HS-27A (cell line): ENCODE data around the gene RADIL.
A peak's percentile ranks its signal among the peaks of the same experiment; 100 is the strongest.

Experiments used
- DNase-seq: peaks from one replicate; pipeline ENCODE4 v3.0.0-alpha.2; 2012; ENCODE audit warnings: low read depth, missing footprints

RADIL gene

DNA sequence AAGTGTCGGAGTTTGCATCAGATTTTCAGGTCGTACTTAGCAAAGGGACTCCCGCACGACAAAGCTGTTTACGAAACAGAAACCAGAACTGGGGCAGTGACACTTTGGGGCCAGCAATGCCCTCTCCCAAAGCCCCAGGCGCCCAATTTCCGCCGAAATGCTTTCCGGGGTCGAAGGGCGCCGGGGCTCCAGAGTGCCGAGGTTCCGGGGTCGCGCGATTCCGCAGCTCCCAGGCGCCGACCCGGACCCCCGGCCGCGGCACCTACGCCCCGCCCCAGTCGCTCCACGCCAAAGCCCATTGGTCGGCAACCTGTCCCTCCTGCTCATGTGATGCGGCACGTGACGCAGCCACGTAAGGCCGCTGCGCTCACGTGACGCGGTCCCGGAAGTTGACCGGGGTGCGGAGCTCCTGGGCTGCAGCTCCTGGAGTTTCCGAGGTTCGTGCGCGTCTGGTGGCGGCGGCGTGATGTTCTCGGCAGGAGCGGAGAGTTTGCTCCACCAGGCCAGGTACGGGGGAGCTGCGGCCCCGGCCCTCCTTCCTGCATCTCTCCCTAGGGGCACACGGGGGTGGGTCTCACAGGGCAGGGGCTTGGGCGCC is 108.2 kb downstream of the RADIL start, which contains the start of gene AP5Z1:
TSS of gene AP5Z1 (plus strand) at position 374 of the 598 bp plus-strand sequence. CDS start at position 467, 93 bp downstream.
- DNase-seq: peak; percentile 55

DNA sequence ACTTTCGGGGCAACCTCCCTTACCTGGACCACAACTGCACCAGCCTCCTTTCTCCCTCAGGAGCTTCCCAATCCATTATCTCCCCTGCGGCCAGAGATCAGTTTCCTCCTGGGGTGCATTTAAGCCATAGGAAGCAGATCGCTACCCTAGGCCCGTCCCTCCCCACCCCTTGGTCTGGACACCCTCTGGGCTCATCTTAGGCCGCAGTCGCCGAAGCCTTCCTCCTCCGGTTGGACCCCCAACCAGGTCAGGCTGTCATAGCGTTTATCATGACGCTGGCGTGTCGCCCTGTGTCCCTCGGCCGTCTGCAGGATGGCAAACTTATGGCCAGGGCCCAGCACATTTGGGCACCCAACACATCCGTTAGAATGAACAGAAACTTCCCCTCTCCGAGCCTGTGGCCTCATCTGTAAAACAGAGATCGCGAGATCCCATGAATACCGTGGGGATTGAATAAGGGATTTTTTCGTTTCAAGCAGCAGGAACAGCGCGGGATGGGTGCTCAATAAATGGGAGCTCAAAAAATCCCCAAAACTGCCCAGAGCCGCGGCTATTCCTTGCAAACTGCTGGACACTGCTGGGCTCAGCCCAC is 108.8 kb downstream of the RADIL start:
- DNase-seq: no peak

DNA sequence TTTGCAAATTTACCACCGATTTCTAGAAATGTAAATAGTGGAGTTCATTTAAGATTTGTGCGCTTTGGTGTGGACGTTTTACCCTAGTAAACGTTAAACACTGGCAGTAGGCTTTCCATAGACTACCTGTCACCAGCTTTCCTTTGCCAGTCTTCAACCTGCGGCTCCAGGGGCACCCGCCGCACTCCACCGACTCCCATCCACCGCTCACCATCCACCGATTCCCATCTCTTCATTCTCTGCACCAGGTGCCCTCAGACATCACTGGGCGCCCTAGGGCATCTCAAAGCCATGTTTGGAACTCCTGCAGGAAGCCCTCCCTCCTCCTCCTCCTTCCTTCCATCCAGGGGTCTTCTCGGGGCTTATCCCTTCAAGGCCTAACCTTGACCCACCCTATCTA is 109.5 kb downstream of the RADIL start:
- no peak for DNase-seq

DNA sequence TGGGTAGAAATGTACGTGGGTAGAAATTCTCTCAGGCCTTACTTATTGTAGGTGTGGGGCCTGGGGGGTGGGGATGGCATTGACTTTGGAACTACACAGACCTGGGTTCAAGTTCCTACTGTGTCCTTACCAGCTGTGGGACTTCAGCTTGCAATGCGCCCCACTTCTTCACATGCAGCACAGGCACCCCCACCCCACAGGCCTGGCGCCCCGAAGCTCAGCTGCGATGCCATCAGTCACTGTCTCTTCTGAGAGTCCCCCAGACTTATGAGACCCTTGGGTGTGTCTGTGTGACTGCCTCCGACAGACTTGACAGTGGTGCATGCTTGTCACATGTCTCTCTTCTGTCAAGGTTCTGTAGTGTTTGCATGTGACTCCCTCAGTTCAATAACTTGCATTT is 111.2 kb downstream of the RADIL start:
- no peak for DNase-seq

DNA sequence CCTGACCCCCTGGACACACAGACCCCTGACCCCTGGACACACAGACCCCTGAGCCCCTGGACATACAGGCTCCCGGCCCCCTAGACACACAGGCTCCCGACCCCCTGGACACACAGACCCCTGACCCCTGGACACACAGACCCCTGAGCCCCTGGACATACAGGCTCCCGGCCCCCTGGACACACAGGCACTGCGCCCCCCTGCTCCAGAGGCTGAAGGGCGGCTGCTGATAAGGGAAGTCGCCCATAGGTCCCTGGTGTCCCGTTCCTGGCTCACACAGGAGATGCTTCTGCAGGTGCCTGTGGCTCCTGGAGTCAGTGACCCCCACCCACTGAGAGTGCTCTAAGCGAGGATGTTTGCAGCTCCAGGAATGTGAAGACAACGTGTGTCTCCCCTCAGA is 111.8 kb downstream of the RADIL start:
- DNase-seq: no peak

DNA sequence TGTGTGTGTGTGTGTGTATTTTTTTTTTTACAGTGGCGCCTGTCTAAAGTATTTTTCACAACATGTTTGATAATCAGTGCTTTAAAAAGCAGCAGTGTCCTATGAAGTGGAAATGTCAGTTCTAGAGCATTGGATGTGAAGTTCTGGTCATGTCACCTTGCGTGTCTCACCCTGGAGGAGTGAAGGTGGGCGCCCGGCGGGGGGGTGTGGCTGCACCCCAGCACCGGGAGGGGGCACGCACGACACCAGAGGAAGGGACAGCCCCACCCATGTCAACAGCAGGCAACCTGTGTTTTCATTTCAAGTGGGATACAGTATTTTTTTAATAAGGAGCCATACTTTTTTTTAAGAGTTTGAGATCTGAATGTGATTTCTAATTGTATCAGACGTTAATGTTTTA is 112.6 kb downstream of the RADIL start:
- DNase-seq: no peak

DNA sequence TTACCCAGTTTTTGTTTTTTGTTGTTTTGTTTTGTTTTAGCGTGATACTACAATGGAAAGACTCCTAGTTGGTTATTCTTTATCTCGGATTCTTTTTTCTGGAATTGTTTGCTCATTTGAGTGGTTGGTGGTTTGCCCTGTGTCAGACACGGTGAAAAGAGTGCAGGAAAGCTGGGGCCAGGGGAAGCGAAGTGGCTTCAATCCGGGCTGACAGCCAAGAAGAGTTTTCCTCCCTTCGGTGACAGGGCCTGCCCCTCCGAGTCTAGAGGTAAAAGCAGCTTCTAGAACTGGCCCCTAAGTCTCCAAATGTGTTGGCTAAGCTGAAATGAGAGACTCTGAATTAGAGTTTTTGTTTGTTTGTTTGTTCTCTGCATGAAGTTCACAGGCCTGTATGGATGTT is 113.8 kb downstream of the RADIL start:
- no peak for DNase-seq

DNA sequence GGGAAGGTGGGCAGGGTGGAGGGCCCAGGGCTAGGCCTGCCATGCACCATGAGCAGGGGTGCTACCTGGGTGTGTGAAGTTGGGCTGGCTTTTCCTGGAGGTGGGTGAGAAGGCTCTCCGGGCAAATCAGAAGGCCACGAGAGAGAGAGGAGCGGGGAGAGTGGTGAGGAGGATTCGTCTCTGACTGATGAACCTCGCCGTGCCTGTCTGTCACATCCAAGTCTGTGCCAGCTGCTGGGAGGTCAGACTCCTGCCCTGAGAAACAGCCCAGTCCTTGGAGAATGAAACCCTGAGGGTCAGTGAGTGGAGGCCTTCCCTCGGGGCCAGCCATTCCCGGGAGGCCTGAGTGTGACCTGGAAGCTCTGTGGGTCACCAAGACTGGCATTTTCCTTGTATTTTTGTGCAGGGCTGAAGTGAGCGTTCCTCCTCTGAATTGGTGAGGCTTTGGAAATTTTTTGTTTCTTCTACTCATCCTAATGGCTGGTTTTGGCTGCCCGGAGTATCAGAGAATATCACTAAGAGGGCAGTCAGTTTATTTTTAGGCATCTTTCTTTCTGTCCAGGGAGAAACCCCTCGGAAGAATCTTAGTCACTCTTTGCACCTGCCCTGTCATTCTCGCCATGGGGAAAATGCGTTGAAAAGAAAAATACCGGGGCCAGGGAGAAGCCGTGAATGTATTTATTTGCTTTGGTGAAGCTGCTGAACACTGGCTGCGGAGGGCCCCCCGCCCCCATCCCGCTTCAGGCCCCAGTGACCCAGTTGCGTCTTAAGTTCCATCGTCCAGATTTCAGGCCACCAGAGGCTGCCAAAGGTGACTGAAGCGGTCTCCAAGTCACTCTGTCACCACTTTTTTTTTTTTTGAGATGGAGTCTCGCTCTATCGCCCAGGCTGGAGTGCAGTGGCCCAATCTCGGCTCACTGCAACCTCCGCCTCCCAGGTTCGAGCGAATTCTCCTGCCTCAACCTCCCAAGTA is 114.6 kb downstream of the RADIL start:
- DNase-seq: no peak

DNA sequence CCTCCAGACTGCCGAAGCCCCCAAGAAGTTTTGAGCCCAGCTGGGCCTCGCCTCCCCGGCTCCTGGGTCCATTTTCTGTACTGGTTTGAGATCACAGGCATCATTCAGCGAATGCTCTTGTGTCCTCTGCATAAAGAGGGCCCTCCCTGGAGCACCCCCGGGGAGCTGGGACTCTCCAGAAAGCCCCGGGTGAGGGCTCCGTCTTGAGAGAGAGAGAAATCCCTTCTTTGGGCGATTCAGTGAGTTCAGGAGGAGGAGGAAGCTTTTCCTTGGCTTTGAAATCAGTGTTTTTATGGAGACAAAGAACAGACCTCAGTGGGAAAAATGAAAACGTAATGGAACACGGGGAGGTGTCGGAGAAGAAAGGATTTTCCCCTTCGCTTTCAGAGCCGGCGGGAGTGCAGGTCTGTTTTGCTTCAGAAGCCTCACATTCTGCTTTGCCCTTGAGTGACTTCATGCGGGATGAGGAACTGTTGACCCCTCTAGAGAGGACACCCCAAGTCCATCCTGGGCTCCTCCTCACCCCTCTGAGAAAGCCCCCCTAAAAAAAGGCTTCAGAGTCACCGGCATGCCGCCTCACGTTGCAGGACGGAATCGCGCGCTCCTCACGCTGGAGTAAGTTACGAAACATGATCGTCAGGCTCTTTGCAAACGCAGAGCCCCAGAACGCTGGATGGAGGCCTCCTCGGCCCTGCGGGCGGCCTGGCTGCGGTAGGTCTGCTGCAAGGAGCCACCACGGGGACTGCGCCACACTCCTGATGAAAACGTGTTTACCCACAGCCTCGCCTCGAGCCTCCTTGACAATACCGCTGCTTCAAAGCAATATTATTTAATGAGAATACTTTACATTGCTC is 116.6 kb downstream of the RADIL start:
- DNase-seq: no peak

DNA sequence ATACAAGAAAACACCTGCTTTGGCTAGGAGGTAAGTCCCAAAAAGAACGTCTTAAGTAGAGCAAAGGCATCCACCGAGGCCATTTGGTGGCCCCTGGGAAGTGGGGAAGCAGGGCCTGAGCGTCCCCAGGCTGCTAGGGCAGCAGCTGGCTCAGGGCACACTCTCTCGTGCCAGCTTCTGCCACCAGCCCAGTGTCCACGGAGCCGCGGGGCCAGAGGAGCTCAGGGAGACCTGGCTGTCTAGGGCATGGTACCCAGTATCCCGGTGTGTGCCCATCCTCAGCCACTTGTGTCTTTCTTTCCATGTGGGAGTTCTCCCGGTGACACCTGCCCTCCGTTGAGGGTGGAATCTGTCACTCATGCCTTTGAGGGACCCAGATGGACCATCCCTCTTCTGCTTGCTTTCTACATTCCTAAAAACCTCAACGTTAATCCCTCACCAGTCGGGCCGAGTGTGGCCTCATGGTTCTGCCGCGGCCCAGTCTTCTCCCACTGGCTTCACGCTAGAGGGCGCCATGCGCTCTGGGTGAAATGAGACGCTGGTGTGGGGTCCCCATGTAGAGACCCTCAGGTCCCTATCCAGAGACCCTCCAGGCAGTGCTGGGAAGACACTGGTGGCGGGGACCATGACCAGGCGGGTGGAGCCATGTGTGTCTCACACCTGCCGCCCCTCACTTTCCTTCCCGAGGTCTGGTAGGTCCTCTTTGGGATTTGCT is 117.6 kb downstream of the RADIL start:
- DNase-seq: no peak

DNA sequence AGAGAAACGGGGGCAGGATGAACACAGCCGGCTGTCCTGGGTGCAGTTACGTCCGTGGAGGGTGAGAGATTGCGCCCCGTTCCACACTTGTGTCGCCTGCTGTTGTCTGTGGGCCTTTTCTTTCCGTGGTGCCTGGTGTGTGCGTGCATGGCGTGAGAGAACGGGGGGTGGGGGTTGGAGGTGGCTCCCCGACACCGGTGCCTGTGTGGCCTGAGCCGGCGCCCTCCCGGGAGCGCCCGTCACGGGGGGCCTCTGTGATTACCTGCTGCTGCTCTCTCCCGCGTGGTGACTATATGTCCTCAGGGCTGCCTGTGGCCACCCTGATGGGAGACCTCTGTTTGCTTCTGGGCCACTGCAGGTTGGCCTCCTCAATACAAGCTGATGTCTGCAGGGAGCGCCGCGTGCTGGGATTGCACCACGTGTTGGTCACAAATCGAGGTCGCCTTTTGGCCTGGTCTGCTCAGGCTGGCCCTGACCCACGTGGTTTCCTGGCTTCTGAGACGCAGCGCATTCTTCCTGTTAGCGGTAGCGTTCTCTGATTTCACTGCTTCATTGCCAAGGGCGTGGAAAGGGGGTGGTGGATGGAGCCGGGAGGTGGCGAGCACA is 119.0 kb downstream of the RADIL start:
- DNase-seq: no peak

DNA sequence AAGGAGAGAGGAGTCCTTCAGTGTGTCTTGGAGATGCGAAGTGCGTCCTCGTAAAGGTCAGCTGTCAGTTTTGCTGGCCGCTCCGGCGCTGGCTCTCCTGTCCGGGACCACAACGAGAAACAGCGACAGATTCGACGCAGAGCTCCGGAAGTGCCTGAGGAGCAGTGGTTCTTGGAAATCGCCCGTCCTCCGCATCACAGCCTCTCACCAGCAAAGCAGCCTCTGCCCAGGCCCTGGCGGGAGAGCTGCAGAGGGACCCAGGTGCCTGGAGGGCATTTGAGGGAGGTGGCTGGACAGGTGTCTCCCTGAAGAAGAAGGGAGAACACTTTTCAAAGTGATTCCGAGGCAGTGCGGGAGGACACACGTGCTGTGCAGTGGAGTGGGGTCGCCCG is 119.7 kb downstream of the RADIL start:
- DNase-seq: no peak

DNA sequence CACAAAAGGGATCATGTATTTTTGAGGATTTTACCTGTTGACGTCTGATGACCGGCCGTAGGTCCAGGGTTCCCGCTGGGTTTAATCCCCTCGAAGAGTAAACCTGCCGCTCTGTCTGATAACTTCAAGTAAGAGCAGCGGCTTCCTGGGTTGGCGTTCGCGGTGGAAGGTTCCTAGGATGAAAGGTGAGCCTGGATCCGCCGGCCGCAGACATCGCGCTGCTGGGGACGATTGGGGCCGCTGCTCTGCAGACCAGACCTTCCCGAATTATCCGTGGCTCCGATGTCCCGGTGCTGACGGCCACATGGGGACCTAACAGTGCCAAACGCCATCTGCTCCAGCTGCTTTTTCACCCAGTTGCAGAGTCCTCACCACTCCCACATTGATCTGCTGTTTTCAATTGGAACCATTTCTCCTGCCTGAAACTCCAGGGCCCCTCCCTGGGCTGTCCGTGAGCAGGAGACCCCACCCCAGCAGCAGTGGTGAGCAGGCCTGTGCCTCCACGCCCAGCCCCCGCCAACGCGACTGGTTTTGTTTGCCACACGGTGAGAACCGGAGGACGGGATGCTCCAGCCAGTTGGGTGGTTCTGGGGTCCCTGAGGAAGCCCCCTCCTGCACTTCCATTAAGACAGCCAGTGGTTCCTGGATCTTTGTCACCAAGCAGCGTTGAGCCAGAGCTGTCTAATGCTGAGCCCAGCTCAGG is 120.3 kb downstream of the RADIL start:
- no peak for DNase-seq

DNA sequence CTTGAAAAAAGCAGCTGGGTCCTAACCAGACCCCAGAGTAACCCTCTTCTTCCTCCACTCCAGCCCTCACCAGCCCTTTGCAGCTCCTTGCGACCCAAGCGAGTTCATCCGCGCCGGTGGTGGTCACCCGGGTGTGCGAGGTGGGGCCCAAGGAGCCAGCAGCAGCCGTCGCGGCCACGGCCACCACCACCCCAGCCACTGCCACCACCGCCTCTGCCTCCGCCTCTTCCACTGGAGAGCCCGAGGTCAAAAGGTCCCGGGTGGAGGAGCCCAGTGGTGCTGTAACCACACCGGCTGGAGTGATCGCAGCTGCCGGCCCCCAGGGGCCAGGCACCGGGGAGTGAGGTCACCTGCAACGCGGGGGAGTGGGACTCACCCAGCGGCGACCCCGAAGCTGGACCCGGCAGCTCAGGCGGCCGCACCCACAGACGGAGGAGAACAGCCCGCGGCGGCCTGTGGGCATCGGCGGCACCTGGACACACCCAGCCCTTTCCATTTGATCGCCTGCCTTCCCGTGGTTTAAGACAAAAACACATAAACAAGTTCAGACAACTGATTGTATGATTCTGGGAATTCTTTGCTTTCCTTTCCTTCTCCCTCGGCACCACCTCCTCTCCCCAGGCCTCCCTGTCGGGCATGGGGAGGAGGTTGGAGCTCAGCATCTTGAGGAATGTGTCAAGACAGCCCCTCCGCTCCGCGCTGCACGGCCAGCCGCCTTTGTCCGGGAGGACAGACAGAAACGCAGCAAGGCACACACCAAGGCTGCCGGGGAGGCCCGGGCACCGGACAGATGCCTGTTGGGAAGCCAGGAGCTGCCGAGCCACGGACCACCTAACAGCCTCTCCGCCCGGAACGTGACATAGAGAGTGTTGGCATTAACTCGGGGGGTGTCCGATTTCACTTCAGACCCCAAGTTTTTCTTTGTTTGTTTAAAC is 121.1 kb downstream of the RADIL start:
- no peak for DNase-seq

DNA sequence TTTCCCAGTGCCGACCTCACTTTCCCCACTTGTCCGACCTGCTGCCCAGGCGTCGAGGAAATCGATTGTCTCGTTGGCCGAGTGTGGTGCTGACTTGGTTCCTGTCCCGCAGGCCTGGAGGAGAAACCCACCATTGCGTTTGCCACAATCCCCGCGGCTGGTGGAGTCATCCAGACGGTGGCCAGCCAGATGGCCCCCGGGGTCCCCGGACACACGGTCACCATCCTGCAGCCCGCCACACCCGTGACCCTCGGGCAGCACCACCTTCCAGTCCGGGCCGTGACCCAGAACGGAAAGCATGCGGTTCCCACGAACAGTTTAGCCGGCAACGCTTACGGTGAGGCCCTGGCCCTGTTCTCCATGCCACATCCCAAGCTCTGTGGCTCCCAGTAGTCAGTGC is 122.6 kb downstream of the RADIL start:
- DNase-seq: no peak

DNA sequence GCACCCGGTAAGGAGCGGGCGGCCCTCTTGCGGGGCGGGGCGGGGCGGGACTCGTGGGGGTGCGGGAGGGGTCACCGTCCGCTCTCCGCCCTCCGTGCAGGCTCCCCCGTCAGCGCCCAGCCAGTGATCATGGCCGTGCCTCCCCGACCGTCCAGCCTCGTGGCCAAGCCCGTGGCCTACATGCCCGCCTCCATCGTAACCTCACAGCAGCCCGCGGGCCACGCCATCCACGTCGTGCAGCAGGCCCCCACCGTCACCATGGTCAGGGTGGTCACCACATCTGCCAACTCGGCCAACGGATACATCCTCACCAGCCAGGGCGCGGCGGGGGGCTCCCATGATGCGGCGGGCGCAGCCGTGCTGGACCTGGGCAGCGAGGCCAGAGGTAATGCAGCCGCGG is 124.3 kb downstream of the RADIL start:
- no peak for DNase-seq

DNA sequence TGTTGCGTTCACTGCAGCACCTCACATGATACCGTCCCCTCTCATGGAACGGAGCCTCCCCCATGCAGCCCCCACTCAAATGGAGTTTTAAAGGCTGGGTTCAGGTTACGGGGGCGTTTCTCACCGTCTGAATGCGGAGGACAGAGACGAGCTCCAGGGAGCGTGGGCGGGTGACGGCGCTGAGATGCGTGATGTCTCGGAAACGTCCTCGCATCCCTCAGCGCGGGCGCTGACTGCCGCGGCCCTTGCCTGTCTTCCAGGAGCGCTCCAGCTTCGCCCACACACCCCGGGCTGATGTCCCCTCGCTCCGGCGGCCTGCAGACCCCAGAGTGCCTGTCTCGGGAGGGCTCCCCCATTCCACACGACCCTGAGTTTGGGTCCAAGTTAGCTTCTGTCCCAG is 124.7 kb downstream of the RADIL start:
- DNase-seq: no peak

DNA sequence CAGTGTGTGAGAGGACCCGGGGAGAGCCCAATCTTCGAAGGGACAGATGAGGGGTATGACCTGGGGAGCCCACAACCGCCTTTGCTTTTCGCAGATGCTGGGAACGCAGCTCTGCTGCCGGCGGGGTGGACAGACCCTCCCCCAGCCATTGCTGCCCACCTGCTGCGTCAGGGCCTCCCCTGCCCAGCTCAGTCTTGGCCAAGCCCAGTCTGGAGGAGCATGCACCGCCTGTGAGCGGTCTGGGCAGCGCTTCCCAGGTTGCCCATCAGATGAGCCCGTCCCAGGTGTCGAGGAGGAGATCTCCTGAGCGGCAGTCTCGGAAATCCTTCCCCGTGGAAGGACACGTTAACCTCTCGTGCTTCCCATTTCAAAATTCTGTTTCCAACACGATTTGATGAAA is 125.4 kb downstream of the RADIL start:
- no peak for DNase-seq

DNA sequence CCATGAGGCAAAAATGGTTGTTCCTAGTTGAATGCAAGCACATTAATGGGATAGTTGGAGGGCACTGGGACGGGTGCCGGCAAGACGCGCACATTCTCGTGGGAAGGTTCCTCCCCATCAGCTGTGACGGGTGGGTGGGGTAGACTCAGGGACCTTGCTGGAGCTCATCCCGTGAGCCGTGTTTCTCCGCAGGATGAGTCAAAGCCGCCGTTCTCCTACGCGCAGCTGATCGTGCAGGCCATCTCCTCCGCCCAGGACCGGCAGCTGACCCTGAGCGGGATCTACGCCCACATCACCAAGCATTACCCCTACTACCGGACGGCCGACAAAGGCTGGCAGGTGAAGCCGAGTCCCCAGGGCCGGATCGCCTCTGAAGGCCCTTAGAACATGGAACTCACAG is 128.5 kb downstream of the RADIL start:
- DNase-seq: no peak
